Glutamatergic neuron (in vitro differentiated cells): ENCODE results near the gene KAZALD1. TPM values are rescaled to one million over a fixed set of nuclear protein-coding genes. Genes with fewer than 3 reads are reported as not detected.

Source experiments
- DNase-seq: peaks from one replicate; pipeline ENCODE4 v3.0.0; 2022
- H3K27ac Mint-ChIP-seq: one replicate; pipeline ENCODE4 v1.8.0; 2020; ENCODE audit warnings: mild to moderate bottlenecking, mixed read lengths, inconsistent platforms; ENCODE audit not compliant: unreplicated experiment
- H3K27me3 Mint-ChIP-seq: one replicate; pipeline ENCODE4 v1.8.0; 2020; ENCODE audit warnings: mild to moderate bottlenecking, moderate library complexity, mixed read lengths, inconsistent platforms; ENCODE audit not compliant: unreplicated experiment
- H3K36me3 Mint-ChIP-seq: one replicate; pipeline ENCODE4 v1.8.0; 2020; ENCODE audit warnings: mild to moderate bottlenecking, mixed read lengths, inconsistent platforms; ENCODE audit not compliant: unreplicated experiment
- H3K4me1 Mint-ChIP-seq: one replicate; pipeline ENCODE4 v1.8.0; 2020; ENCODE audit warnings: mild to moderate bottlenecking, low read depth, mixed read lengths, inconsistent platforms; ENCODE audit not compliant: unreplicated experiment
- H3K4me3 Mint-ChIP-seq: one replicate; pipeline ENCODE4 v1.8.0; 2020; ENCODE audit warnings: mild to moderate bottlenecking, mixed read lengths, inconsistent platforms; ENCODE audit not compliant: unreplicated experiment
- H3K9me3 Mint-ChIP-seq: one replicate; pipeline ENCODE4 v1.8.0; 2020; ENCODE audit warnings: mild to moderate bottlenecking, moderate library complexity, mixed read lengths, inconsistent platforms; ENCODE audit not compliant: unreplicated experiment
- long read RNA-seq: library from polyadenylated mRNA; unstranded; transcript quantifications from one replicate; pipeline ENCODE4 v2.0.0, GENCODE V29; 2020; ENCODE audit not compliant: unreplicated experiment
- total RNA-seq: library from RNA; stranded (reverse); fragmentation: NEBNext Ultra II Directional; extraction: Animal tissue kit (Norgen Biotek cat#: 25700); gene quantifications from one replicate; pipeline ENCODE4 v1.2.1, GENCODE V29; 2021; ENCODE audit not compliant: unreplicated experiment
- TF ChIP-seq, protein P1 (sequence below): fragments of 200-600 bp; sonication (generic); IDR thresholded peaks from one replicate; pipeline ENCODE4 v1.5.0; 2021; ENCODE audit not compliant: partially characterized antibody, unreplicated experiment

The KAZALD1 gene
- 0.59 TPM for total RNA-seq
- long read RNA-seq: 0 reads

DNA sequence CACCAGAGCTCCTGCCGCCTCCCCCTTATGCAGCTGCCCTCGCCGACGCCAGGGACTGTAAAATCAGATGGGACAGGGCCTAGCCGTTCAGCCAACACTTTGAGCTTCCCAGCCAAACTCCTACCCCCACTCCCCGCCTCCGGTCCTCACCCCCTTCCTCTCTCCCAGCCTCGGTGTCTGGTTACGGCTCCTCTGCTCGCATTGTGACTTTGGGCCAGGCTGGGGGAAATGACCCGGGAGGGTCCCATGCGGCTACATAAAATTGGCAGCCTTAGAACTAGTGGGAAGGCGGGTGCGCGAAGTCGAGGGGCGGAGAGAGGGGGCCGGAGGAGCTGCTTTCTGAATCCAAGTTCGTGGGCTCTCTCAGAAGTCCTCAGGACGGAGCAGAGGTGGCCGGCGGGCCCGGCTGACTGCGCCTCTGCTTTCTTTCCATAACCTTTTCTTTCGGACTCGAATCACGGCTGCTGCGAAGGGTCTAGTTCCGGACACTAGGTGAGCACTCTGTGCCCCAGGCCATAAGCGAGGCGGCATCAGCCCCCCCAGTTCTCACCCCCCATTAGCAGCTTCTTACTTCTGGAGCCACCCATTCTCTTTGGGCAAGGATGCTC is at the start of gene KAZALD1:
Gene KAZALD1, plus strand, starts transcription at position 366 of the 608 bp plus-strand sequence. CDS start 604 bp downstream, outside the sequence.
- TF ChIP-seq, protein P1, sequence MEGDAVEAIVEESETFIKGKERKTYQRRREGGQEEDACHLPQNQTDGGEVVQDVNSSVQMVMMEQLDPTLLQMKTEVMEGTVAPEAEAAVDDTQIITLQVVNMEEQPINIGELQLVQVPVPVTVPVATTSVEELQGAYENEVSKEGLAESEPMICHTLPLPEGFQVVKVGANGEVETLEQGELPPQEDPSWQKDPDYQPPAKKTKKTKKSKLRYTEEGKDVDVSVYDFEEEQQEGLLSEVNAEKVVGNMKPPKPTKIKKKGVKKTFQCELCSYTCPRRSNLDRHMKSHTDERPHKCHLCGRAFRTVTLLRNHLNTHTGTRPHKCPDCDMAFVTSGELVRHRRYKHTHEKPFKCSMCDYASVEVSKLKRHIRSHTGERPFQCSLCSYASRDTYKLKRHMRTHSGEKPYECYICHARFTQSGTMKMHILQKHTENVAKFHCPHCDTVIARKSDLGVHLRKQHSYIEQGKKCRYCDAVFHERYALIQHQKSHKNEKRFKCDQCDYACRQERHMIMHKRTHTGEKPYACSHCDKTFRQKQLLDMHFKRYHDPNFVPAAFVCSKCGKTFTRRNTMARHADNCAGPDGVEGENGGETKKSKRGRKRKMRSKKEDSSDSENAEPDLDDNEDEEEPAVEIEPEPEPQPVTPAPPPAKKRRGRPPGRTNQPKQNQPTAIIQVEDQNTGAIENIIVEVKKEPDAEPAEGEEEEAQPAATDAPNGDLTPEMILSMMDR: no peak
- H3K9me3 Mint-ChIP-seq: peaks cover 3% of the 10 kb centered on the region

DNA sequence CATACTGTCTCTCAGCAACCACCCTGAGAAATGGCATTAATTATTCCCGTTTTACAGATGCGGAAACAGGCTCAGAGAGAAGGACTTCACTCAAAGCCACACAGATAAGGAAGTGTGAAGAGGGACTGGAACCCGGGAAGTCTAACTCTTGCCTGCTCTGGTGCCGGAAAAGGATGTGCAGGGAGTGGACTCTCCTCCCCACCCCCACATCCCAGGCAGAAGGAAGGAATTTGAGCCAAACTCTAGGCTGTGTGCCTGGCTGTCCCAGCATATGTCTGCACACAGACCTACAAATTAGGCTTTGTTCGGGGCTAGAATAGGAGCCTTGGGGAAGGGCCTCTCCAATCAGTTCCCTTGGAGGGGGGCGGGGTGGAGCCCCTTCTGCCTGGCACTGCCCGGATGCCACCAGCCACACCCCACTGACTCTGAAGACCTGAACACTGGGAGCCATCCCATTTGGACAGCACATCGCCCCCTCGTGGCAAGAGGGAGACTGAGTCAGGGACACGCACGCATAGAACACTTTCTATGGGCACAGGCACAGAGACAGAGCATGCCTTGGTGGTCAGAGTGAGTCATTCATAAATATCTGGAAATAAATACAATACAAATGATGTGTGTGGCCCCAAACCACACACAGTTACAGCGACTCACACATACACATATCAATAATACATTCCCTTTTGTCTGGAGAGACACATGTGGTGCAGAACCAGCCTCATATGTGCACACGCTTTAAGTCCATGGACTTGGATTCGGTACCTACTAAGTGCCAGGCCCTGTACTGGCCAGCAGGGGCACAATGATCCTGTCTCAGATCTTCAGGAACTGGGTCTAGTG is 49.0 kb upstream of the KAZALD1 start:
- peak; percentile 86 for DNase-seq
- Mint-ChIP-seq H3K27ac (peak overlapping the region; percentile 26), H3K9me3 (peaks cover 15% of the 10 kb centered on the region), H3K36me3 (no peaks in the 10 kb centered on the region), H3K4me3 (no peak overlapping the region), H3K27me3 (peaks cover 10% of the 10 kb centered on the region), H3K4me1 (peaks cover 17% of the 10 kb centered on the region)
- TF ChIP-seq, protein P1: peak; percentile 84

More for the DNA sequence above, at the start of gene KAZALD1:
- peaks cover 3% of the 10 kb centered on the region for H3K4me1 Mint-ChIP-seq
- peaks cover 12% of the 10 kb centered on the region for H3K27me3 Mint-ChIP-seq
- H3K27ac Mint-ChIP-seq: peak within 1 kb of the TSS; percentile 88
- no peaks in the 10 kb centered on the region for H3K36me3 Mint-ChIP-seq
- no peak for DNase-seq
- peak within 1 kb of the TSS; percentile 92 for H3K4me3 Mint-ChIP-seq

- Mint-ChIP-seq H3K36me3 (no peaks in the 10 kb centered on the region), H3K4me1 (peaks cover 17% of the 10 kb centered on the region), H3K9me3 (peaks cover 17% of the 10 kb centered on the region), H3K27me3 (peaks cover 11% of the 10 kb centered on the region), H3K27ac (no peak overlapping the region), H3K4me3 (peak overlapping the region; percentile 1)
- DNase-seq: no peak
- TF ChIP-seq, protein P1: no peak
Measured at GRCh38 chr10:101013365-101013825, 48.4 kb upstream of the KAZALD1 start.

DNA sequence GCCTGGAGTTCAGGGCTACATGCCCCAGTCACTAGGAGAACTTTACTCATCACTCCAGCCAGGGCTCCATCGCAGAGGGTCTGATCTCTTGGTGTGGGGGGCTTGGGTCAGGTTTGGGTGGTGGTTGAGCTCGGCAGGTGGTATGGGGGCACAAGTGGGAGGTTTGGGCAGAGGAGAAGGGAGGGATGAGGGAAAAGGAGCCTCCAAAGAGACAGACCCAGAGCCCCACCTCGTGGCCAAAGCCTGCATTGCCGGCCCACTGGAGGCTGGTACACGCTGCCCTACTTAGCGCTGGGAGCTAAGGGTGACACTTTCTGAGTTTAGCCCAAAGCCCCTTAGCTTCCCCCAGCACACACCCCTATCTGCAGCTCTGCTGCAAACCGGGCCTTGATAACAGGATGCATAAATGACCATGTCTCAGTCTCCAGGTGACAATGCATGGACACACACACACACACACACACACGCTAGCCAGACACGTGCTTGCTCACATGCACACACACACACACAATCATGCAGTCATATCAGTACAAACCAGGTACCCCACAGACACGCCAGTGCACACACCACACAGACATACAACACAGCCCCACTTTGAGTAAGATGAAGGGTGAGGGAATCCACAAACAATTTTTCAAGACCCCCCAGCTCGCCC is 47.4 kb upstream of the KAZALD1 start:
- Mint-ChIP-seq H3K4me1 (peaks cover 18% of the 10 kb centered on the region), H3K36me3 (no peaks in the 10 kb centered on the region), H3K4me3 (no peak overlapping the region), H3K27me3 (peaks cover 14% of the 10 kb centered on the region), H3K27ac (peak overlapping the region; percentile 8), H3K9me3 (peaks cover 19% of the 10 kb centered on the region)
- TF ChIP-seq, protein P1: peak; percentile 76
- peak; percentile 93 for DNase-seq
